H9 (cell line): Measurements from ENCODE around the gene MPST. TPM values are rescaled to one million over a fixed set of nuclear protein-coding genes. Genes with fewer than 3 reads are reported as not detected.

Experiments used
- DNase-seq: peaks from one replicate; pipeline ENCODE4 v3.0.0-alpha.2; 2017
- H2AFZ ChIP-seq: one replicate; pipeline ENCODE4 v1.6.1; 2013; ENCODE audit warnings: mild to moderate bottlenecking, low read length, control low read depth, moderate library complexity
- H2AK5ac ChIP-seq: 2 replicates; pipeline ENCODE4 v1.6.1; 2013; ENCODE audit warnings: low read length, control low read depth, mixed read lengths; ENCODE audit not compliant: insufficient read length
- H2BK120ac ChIP-seq: one replicate; pipeline ENCODE4 v1.6.1; 2013; ENCODE audit warnings: low read depth, mild to moderate bottlenecking, low read length, control low read depth, inconsistent platforms; ENCODE audit not compliant: poor library complexity, severe bottlenecking
- H2BK12ac ChIP-seq: 2 replicates; pipeline ENCODE4 v1.6.1; 2013; ENCODE audit warnings: low read length, control low read depth, mixed read lengths, low read depth; ENCODE audit not compliant: insufficient read length
- H2BK15ac ChIP-seq: 2 replicates; pipeline ENCODE4 v1.6.1; 2013; ENCODE audit warnings: low read depth, low read length, control low read depth
- H2BK20ac ChIP-seq: one replicate; pipeline ENCODE4 v1.6.1; 2013; ENCODE audit warnings: low read depth, mild to moderate bottlenecking, low read length, control low read depth, inconsistent platforms; ENCODE audit not compliant: poor library complexity, severe bottlenecking
- H2BK5ac ChIP-seq: 2 replicates; pipeline ENCODE4 v1.6.1; 2013; ENCODE audit warnings: low read length, control low read depth, mixed read lengths; ENCODE audit not compliant: insufficient read length
- H3K14ac ChIP-seq: 2 replicates; pipeline ENCODE4 v1.6.1; 2013; ENCODE audit warnings: low read length, control low read depth; ENCODE audit not compliant: insufficient read depth
- H3K18ac ChIP-seq: 2 replicates; pipeline ENCODE4 v1.6.1; 2013; ENCODE audit warnings: low read depth, mild to moderate bottlenecking, mixed read lengths, low read length, control low read depth; ENCODE audit not compliant: insufficient read length
- H3K23ac ChIP-seq: 2 replicates; pipeline ENCODE4 v1.6.1; 2013; ENCODE audit warnings: low read length, control low read depth, mixed read lengths, low read depth; ENCODE audit not compliant: insufficient read length
- H3K23me2 ChIP-seq: 2 replicates; pipeline ENCODE4 v1.6.1; 2013; ENCODE audit warnings: low read depth, mild to moderate bottlenecking, mixed read lengths, low read length, control low read depth; ENCODE audit not compliant: insufficient read length, poor library complexity, severe bottlenecking
- H3K27ac ChIP-seq: 2 replicates; pipeline ENCODE4 v1.5.1; 2013; ENCODE audit warnings: low read length, control low read depth, mixed read lengths, low read depth; ENCODE audit not compliant: insufficient read length
- H3K27me3 ChIP-seq: 2 replicates; pipeline ENCODE4 v1.6.1; 2013; ENCODE audit warnings: low read length, control low read depth, inconsistent platforms; ENCODE audit not compliant: insufficient read depth
- H3K4ac ChIP-seq: 2 replicates; pipeline ENCODE4 v1.6.1; 2013; ENCODE audit warnings: low read depth, mild to moderate bottlenecking, control low read depth, inconsistent platforms, low read length, moderate library complexity
- H3K4me1 ChIP-seq: 2 replicates; pipeline ENCODE4 v1.6.1; 2013; ENCODE audit warnings: low read length, control low read depth, inconsistent platforms; ENCODE audit not compliant: insufficient read depth
- H3K4me2 ChIP-seq: 2 replicates; pipeline ENCODE4 v1.6.1; 2013; ENCODE audit warnings: low read length, control low read depth, mixed read lengths; ENCODE audit not compliant: insufficient read length, insufficient read depth
- H3K56ac ChIP-seq: 2 replicates; pipeline ENCODE4 v1.6.1; 2013; ENCODE audit warnings: low read depth, mild to moderate bottlenecking, mixed read lengths, low read length, control low read depth; ENCODE audit not compliant: insufficient read length
- H3K79me1 ChIP-seq: 2 replicates; pipeline ENCODE4 v1.6.1; 2013; ENCODE audit warnings: low read depth, mild to moderate bottlenecking, moderate library complexity, low read length, control low read depth, inconsistent platforms; ENCODE audit not compliant: insufficient read depth, poor library complexity, severe bottlenecking
- H3K79me2 ChIP-seq: 2 replicates; pipeline ENCODE4 v1.6.1; 2013; ENCODE audit warnings: low read length, control low read depth, inconsistent platforms; ENCODE audit not compliant: insufficient read depth
- H3K9ac ChIP-seq: 2 replicates; pipeline ENCODE4 v1.6.1; 2013; ENCODE audit warnings: low read length, control low read depth, mixed read lengths; ENCODE audit not compliant: insufficient read length; ENCODE audit errors: extremely low read depth
- H3K9me3 ChIP-seq: one replicate; pipeline ENCODE4 v1.6.1; 2013; ENCODE audit warnings: low read depth, low read length, inconsistent platforms; ENCODE audit not compliant: control insufficient read depth
- H3T11ph ChIP-seq: one replicate; pipeline ENCODE4 v1.6.1; 2013; ENCODE audit warnings: mild to moderate bottlenecking, low read length, control low read depth, inconsistent platforms
- H4K20me1 ChIP-seq: one replicate; pipeline ENCODE4 v1.6.1; 2013; ENCODE audit not compliant: control insufficient read depth, insufficient read length, insufficient read depth
- H4K5ac ChIP-seq: 2 replicates; pipeline ENCODE4 v1.6.1; 2013; ENCODE audit warnings: low read depth, mild to moderate bottlenecking, mixed read lengths, low read length, control low read depth; ENCODE audit not compliant: insufficient read length
- H4K8ac ChIP-seq: replicated peaks from 2 replicates; pipeline ENCODE4 v1.6.1; 2013; ENCODE audit warnings: low read length, control low read depth, mixed read lengths, low read depth; ENCODE audit not compliant: insufficient read length
- H4K91ac ChIP-seq: 2 replicates; pipeline ENCODE4 v1.6.1; 2013; ENCODE audit warnings: low read depth, mild to moderate bottlenecking, moderate library complexity, mixed read lengths, low read length, control low read depth; ENCODE audit not compliant: insufficient read length
- H3K27ac Mint-ChIP-seq, 3 experiments: 2 replicates in 2 of 3; 3 replicates in 1 of 3; pipeline ENCODE4 v1.8.0; 2020 to 2021; ENCODE audit warnings: mixed read lengths in 3 of 3, mild to moderate bottlenecking in 1 of 3, moderate library complexity in 1 of 3
- H3K27me3 Mint-ChIP-seq: 2 replicates; pipeline ENCODE4 v1.8.0; 2021; ENCODE audit warnings: low read depth, mild to moderate bottlenecking, moderate library complexity, mixed read lengths
- H3K36me3 Mint-ChIP-seq, 3 experiments: 2 replicates in 2 of 3; 3 replicates in 1 of 3; pipeline ENCODE4 v1.8.0; 2020 to 2021; ENCODE audit warnings: low read depth in 3 of 3, mixed read lengths in 3 of 3; ENCODE audit not compliant: insufficient read depth in 1 of 3
- H3K4me1 Mint-ChIP-seq, 2 experiments: 2 replicates each; pipeline ENCODE4 v1.8.0; 2020; ENCODE audit warnings: mixed read lengths in 2 of 2
- H3K4me3 Mint-ChIP-seq, 2 experiments: 2 replicates in 1 of 2; 3 replicates in 1 of 2; pipeline ENCODE4 v1.8.0; 2020 to 2021; ENCODE audit warnings: mild to moderate bottlenecking in 2 of 2, mixed read lengths in 2 of 2, moderate library complexity in 1 of 2
- H3K9me3 Mint-ChIP-seq, 2 experiments: 2 replicates in 1 of 2; 3 replicates in 1 of 2; pipeline ENCODE4 v1.8.0; 2020; ENCODE audit warnings: mild to moderate bottlenecking in 2 of 2, mixed read lengths in 2 of 2, moderate library complexity in 1 of 2
- WGBS: extraction: QIAGEN DNeasy Blood & Tissue Kit; methylation state at CpG from one replicate; pipeline ENCODE4 v1.1.7; 2013; ENCODE audit warnings: missing lambda C conversion rate, low lambda C conversion rate, mixed read lengths; ENCODE audit not compliant: insufficient read length; ENCODE audit errors: extremely low coverage; 5-methylcytosine and 5-hydroxymethylcytosine counted together
- total RNA-seq: library from RNA; stranded (reverse); gene quantifications from 2 replicates; pipeline ENCODE4 v1.2.1, GENCODE V29; 2021
- TF ChIP-seq, protein P1 (sequence below): fragments of 200-600 bp; sonication (generic); conservative IDR thresholded peaks from 3 replicates; pipeline ENCODE4 v1.8.0; 2021; ENCODE audit warnings: antibody characterized with exemption, mild to moderate bottlenecking

The MPST gene
- total RNA-seq, 1 experiment from 2014 or later, result 70.5 TPM

DNA sequence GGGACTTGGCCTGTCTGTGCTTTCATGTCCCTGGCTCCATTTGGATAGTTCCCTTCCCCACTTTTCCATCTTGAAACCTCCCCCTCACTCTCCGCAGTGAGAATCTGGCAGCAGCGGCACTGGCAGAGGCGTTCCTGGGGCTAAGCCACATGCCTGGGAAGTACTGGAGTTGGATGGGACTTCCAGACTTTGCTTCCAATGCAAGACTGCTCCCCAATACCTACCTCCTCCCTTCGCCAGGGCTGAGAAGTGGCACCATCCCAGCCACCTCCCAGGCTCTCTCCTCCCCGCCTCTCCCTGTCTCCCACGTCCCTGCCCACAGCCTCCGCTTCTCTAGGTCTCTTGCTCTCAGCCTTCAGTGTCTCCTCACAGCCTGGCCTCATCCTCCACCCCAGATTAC, 16.9 kb upstream of the MPST start:
- Histone ChIP-seq H3K56ac (no peak overlapping the region), H3K4ac (no peak overlapping the region), H3K27me3 (no peaks in the 10 kb centered on the region), H3K4me2 (no peak overlapping the region), H3K9ac (no peak overlapping the region), H2BK120ac (no peak overlapping the region), H2BK15ac (no peak overlapping the region), H4K5ac (no peak overlapping the region), H3K14ac (no peak overlapping the region), H3K4me1 (no peaks in the 10 kb centered on the region; the same call in none of the 2 replicates), H4K20me1 (no peaks in the 10 kb centered on the region), H2BK20ac (no peak overlapping the region), H3K79me1 (no peaks in the 10 kb centered on the region), H3K23me2 (no peaks in the 10 kb centered on the region), H3K23ac (no peak overlapping the region), H3K9me3 (no peaks in the 10 kb centered on the region), H2BK12ac (no peak overlapping the region), H4K91ac (no peak overlapping the region), H4K8ac (no peak overlapping the region), H3T11ph (no peak overlapping the region), H2AFZ (no peak overlapping the region), H2AK5ac (no peak overlapping the region), H3K18ac (no peak overlapping the region), H3K27ac (no peak overlapping the region), H3K79me2 (no peaks in the 10 kb centered on the region), H2BK5ac (no peak overlapping the region)
- DNase-seq, result no peak
- Mint-ChIP-seq H3K27me3 (peaks cover 64% of the 10 kb centered on the region), H3K4me3 (no peak overlapping the region), H3K36me3 (no peaks in the 10 kb centered on the region; a peak in 1 of 7 replicates), H3K9me3 (peaks cover 2% of the 10 kb centered on the region in 2 experiments; a peak in 2 of 5 replicates), H3K27ac (no peak overlapping the region), H3K4me1 (peaks cover 20 to 35% of the 10 kb centered on the region in 2 experiments)
- TF ChIP-seq, protein P1, sequence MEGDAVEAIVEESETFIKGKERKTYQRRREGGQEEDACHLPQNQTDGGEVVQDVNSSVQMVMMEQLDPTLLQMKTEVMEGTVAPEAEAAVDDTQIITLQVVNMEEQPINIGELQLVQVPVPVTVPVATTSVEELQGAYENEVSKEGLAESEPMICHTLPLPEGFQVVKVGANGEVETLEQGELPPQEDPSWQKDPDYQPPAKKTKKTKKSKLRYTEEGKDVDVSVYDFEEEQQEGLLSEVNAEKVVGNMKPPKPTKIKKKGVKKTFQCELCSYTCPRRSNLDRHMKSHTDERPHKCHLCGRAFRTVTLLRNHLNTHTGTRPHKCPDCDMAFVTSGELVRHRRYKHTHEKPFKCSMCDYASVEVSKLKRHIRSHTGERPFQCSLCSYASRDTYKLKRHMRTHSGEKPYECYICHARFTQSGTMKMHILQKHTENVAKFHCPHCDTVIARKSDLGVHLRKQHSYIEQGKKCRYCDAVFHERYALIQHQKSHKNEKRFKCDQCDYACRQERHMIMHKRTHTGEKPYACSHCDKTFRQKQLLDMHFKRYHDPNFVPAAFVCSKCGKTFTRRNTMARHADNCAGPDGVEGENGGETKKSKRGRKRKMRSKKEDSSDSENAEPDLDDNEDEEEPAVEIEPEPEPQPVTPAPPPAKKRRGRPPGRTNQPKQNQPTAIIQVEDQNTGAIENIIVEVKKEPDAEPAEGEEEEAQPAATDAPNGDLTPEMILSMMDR, result no peak
- no CpG with 5 or more reads among the region's 7 CpGs for WGBS
